GM23248 (cell line): ENCODE results near the gene HMGCLL1. TPM values are rescaled to one million over a fixed set of nuclear protein-coding genes. Genes with fewer than 3 reads are reported as not detected.

ENCODE experiments used
- DNase-seq: peaks from one replicate; pipeline ENCODE4 v3.0.0-alpha.2; 2015
- H2AFZ ChIP-seq: fragments of 200-600 bp; sonication (generic); 2 replicates; pipeline ENCODE4 v1.6.1; 2016; ENCODE audit warnings: antibody characterized with exemption
- H3F3A ChIP-seq: fragments of 200-600 bp; sonication (generic); 2 replicates; pipeline ENCODE4 v1.6.1; 2016; ENCODE audit warnings: mild to moderate bottlenecking, antibody characterized with exemption, mixed run types; ENCODE audit not compliant: insufficient read depth
- H3K27ac ChIP-seq: fragments of 200-600 bp; sonication (generic); 2 replicates; pipeline ENCODE4 v1.5.1; 2016; ENCODE audit warnings: mild to moderate bottlenecking
- H3K27me3 ChIP-seq: fragments of 200-600 bp; sonication (generic); replicated peaks from 2 replicates; pipeline ENCODE4 v1.6.1; 2016; ENCODE audit warnings: mild to moderate bottlenecking; ENCODE audit not compliant: insufficient read depth
- H3K36me3 ChIP-seq: fragments of 200-600 bp; sonication (generic); 2 replicates; pipeline ENCODE4 v1.6.1; 2016; ENCODE audit warnings: low read depth, mild to moderate bottlenecking
- H3K4me1 ChIP-seq: fragments of 200-600 bp; sonication (generic); 2 replicates; pipeline ENCODE4 v1.6.1; 2016; ENCODE audit warnings: mild to moderate bottlenecking; ENCODE audit not compliant: insufficient read depth
- H3K4me2 ChIP-seq: fragments of 200-600 bp; sonication (generic); one replicate; pipeline ENCODE4 v1.6.1; 2016; ENCODE audit warnings: mild to moderate bottlenecking; ENCODE audit not compliant: unreplicated experiment
- H3K4me3 ChIP-seq: fragments of 200-600 bp; sonication (generic); 2 replicates; pipeline ENCODE4 v1.5.1; 2016; ENCODE audit warnings: mild to moderate bottlenecking
- H3K79me2 ChIP-seq: fragments of 200-600 bp; sonication (generic); 2 replicates; pipeline ENCODE4 v1.6.1; 2016; ENCODE audit warnings: mild to moderate bottlenecking; ENCODE audit not compliant: insufficient read depth
- H3K9ac ChIP-seq: fragments of 200-600 bp; sonication (generic); 2 replicates; pipeline ENCODE4 v1.6.1; 2016; ENCODE audit warnings: mild to moderate bottlenecking
- H3K9me2 ChIP-seq: fragments of 200-600 bp; sonication (generic); 2 replicates; pipeline ENCODE4 v1.6.1; 2016; ENCODE audit warnings: mixed run types, mild to moderate bottlenecking, moderate library complexity; ENCODE audit not compliant: insufficient read depth
- H3K9me3 ChIP-seq: fragments of 200-600 bp; sonication (generic); one replicate; pipeline ENCODE4 v1.6.1; 2017; ENCODE audit warnings: low read depth
- H4K20me1 ChIP-seq: fragments of 200-600 bp; sonication (generic); 2 replicates; pipeline ENCODE4 v1.6.0; 2016; ENCODE audit not compliant: insufficient read depth
- EZH2 ChIP-seq: fragments of 200-600 bp; sonication (generic); IDR thresholded peaks from 2 replicates; pipeline ENCODE4 v1.6.1; 2018; ENCODE audit warnings: antibody characterized with exemption, mild to moderate bottlenecking; ENCODE audit not compliant: insufficient read depth, poor library complexity, severe bottlenecking
- EZH2phosphoT487 ChIP-seq: fragments of 200-600 bp; sonication (generic); IDR thresholded peaks from 2 replicates; pipeline ENCODE4 v1.6.1; 2018; ENCODE audit warnings: antibody characterized with exemption, moderate library complexity, mild to moderate bottlenecking, low read depth; ENCODE audit not compliant: insufficient read depth
- WGBS, 2 experiments: methylation state at CpG; one replicate each; pipeline ENCODE4 v1.1.6; 2015 to 2017; ENCODE audit warnings: low lambda C conversion rate in 2 of 2, low coverage in 1 of 2; ENCODE audit errors: missing lambda C conversion rate in 2 of 2; 5-methylcytosine and 5-hydroxymethylcytosine counted together
- in situ Hi-C: fragments of 300-500 bp; cut with MboI; formaldehyde crosslinking; loops from 2 replicates; pipeline ENCODE4 v1.15.0; 2020
- polyA plus RNA-seq: library from polyadenylated mRNA; unstranded; fragments of >200 nt; fragmentation: Nextera tagmentation; extraction: Ambion mirVana; gene quantifications from 2 replicates; pipeline ENCODE4 v1.2.1, GENCODE V29; 2016
- total RNA-seq: library from RNA; depleted of rRNA; stranded (reverse); fragments of >200 nt; shearing (Covaris generic); gene quantifications from 2 replicates; pipeline ENCODE4 v1.2.3, GENCODE V29; 2014

Gene HMGCLL1
- total and polyA plus RNA-seq, 2 experiments from 2014 or later, result not detected

DNA sequence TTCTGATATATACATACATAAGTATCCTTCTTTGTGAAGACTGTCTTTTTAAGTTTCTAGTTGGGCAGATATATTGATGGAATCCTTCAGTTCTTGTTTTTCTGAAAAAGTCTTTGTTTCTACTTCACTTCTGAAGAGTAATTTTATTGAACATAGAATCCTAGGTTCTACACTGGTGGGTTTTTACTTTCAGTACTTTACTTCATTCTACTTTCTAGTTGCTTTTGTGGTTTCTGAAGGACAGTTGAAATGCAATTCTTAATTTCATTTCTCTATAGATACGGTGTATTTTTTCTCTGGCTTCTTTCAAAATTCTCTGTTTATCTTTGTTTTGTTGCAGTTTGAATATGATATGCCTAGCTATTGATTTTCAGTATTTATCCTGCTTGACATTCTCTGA is 105.3 kb downstream of the HMGCLL1 start:
- Histone ChIP-seq H3K4me1 (peaks cover 3% of the 10 kb centered on the region; the same call in 1 of the 2 replicates), H3K9me3 (no peaks in the 10 kb centered on the region), H3K4me2 (no peak overlapping the region), H3K36me3 (no peaks in the 10 kb centered on the region), H2AFZ (no peak overlapping the region), H3K27ac (no peak overlapping the region), H3K79me2 (no peaks in the 10 kb centered on the region), H3K9me2 (no peaks in the 10 kb centered on the region), H3K27me3 (no peaks in the 10 kb centered on the region), H3K4me3 (no peak overlapping the region), H3K9ac (no peak overlapping the region), H3F3A (no peaks in the 10 kb centered on the region), H4K20me1 (no peaks in the 10 kb centered on the region)
- in situ Hi-C loops, result no loop called here
- DNase-seq, result no peak
- TF ChIP-seq EZH2, result no peak
- TF ChIP-seq EZH2phosphoT487, result no peak
- WGBS, 2 experiments, result 93 to 94% methylated on average over 1 of the region's 1 CpG

DNA sequence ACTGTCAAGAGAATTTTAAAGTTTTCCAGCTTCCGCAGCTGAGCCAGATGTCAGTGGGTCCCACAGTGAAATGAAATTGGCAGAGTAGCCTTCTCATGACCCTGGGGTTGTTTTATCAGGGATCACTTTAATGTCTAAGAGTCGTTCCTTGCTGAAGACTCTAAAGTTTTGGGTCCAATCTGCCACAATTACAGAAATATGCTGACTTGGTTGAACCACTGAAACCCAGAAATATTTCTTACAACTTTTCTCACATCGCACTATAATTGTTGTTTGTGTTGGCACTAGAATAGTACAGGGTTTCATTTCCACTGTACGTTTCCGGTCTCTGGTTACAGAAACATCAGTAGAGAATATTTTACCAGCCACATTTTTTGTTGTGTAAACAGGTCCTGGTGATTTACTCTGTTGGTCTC is 109.0 kb downstream of the HMGCLL1 start:
- H3F3A ChIP-seq, result no peaks in the 10 kb centered on the region
- H3K79me2 ChIP-seq, result no peaks in the 10 kb centered on the region
- H3K9me2 ChIP-seq, result no peaks in the 10 kb centered on the region
- TF ChIP-seq EZH2 (no peak), EZH2phosphoT487 (no peak)
- WGBS, 2 experiments, result 55 to 57% methylated on average over 5 of the region's 5 CpGs
- H3K27me3 ChIP-seq, result no peaks in the 10 kb centered on the region
- peaks cover 3% of the 10 kb centered on the region; the same call in 1 of the 2 replicates for H3K4me1 ChIP-seq
- no peak overlapping the region for H3K27ac ChIP-seq
- no peak overlapping the region for H3K9ac ChIP-seq
- H3K9me3 ChIP-seq, result no peaks in the 10 kb centered on the region
- no peak overlapping the region for H3K4me2 ChIP-seq
- no peaks in the 10 kb centered on the region for H4K20me1 ChIP-seq
- H3K4me3 ChIP-seq, result no peak overlapping the region
- in situ Hi-C loops, result no loop called here
- H2AFZ ChIP-seq, result no peak overlapping the region
- DNase-seq, result no peak
- H3K36me3 ChIP-seq, result no peaks in the 10 kb centered on the region

DNA sequence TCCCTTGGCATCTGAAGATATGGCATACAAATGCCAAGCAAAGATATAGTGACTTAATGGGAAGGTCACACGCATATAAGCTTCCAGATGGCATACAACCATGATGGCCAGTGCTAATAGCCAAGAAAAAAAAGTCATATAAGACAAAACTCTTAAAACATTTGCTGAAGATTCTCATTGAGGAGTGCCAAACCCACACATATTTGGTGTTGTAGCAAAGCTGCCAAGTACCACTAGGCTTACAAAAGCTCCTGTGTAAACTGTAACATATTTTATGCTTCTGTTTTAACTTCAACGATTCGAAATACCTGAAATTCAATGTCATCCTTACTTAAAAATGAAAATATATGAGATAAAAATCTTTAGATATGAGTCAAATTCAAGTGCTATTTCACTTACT is 123.0 kb downstream of the HMGCLL1 start:
- Histone ChIP-seq H3K27me3 (no peaks in the 10 kb centered on the region), H2AFZ (no peak overlapping the region), H3F3A (no peaks in the 10 kb centered on the region), H3K4me2 (no peak overlapping the region), H3K79me2 (no peaks in the 10 kb centered on the region), H3K9me3 (no peaks in the 10 kb centered on the region), H4K20me1 (no peaks in the 10 kb centered on the region), H3K9ac (no peak overlapping the region), H3K4me3 (no peak overlapping the region), H3K4me1 (no peaks in the 10 kb centered on the region), H3K36me3 (no peaks in the 10 kb centered on the region), H3K9me2 (no peaks in the 10 kb centered on the region), H3K27ac (no peak overlapping the region)
- in situ Hi-C loops, result no loop called here
- TF ChIP-seq EZH2 (no peak), EZH2phosphoT487 (no peak)
- 69 to 75% methylated on average over 3 of the region's 3 CpGs for WGBS, 2 experiments
- peak; percentile 9 for DNase-seq

DNA sequence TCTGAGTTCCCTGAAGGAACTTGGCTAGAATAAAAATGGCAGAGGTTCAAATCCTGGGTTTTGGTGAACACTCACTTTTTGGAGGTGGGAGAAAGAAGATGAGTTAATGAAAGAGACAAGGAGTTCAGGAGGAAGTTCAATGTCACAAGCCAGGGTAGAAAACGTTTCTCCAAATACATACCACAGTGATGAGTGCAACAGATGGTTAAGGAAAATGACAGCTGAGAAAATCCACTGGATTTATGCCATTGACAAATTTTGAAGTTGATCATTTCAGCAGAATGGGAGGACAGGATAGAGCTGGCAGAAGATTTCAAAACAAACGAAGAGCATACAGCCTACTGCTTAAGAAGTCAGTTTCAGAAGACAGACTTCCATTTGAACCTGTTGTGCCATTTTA is 129.0 kb downstream of the HMGCLL1 start:
- 0 to 8% methylated on average over 2 of the region's 2 CpGs for WGBS, 2 experiments
- Histone ChIP-seq H2AFZ (no peak overlapping the region), H3K27ac (no peak overlapping the region), H3K27me3 (no peaks in the 10 kb centered on the region), H3K4me1 (peaks cover 14% of the 10 kb centered on the region), H3K9me2 (no peaks in the 10 kb centered on the region), H3K9ac (no peak overlapping the region), H3K79me2 (no peaks in the 10 kb centered on the region), H3K36me3 (no peaks in the 10 kb centered on the region), H3F3A (peaks cover 11% of the 10 kb centered on the region; the same call in 1 of the 2 replicates), H3K9me3 (no peaks in the 10 kb centered on the region), H3K4me3 (no peak overlapping the region), H4K20me1 (no peaks in the 10 kb centered on the region), H3K4me2 (no peak overlapping the region)
- DNase-seq, result peak; percentile 20
- TF ChIP-seq EZH2phosphoT487 (no peak), EZH2 (no peak)
- in situ Hi-C loops, result no loop called here

DNA sequence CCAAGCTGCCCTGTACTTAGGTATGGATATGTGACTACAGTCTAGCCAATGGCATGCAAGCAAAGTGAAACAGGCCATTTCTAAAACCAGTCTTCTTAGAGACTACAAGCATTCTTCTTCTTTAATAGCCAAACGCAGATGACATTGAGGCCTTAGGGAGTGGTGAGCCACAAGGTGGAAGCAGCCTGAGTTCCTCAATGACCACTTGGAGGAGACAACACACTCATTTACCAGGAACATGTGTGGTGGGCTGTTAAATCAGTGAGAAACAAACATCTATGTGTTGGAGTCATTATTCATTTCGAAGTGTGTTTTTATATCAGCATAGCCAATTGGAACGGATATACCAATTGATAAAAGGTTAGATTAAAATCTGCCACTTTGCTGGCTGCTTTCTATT is 129.8 kb downstream of the HMGCLL1 start:
- no peaks in the 10 kb centered on the region for H3K9me2 ChIP-seq
- in situ Hi-C loops, result loop anchor here (25.0 kb wide), 1 partner anchor 838 kb away; no protein-coding TSS in a partner anchor
- H3K4me2 ChIP-seq, result no peak overlapping the region
- peaks cover 14% of the 10 kb centered on the region for H3K4me1 ChIP-seq
- H3K27ac ChIP-seq, result no peak overlapping the region
- H3F3A ChIP-seq, result peaks cover 11% of the 10 kb centered on the region; the same call in 1 of the 2 replicates
- no peaks in the 10 kb centered on the region for H3K9me3 ChIP-seq
- TF ChIP-seq EZH2 (no peak), EZH2phosphoT487 (no peak)
- no peaks in the 10 kb centered on the region for H3K79me2 ChIP-seq
- no peak for DNase-seq
- no peaks in the 10 kb centered on the region for H3K27me3 ChIP-seq
- no peaks in the 10 kb centered on the region for H3K36me3 ChIP-seq
- 82 to 83% methylated on average over 3 of the region's 3 CpGs for WGBS, 2 experiments
- H3K9ac ChIP-seq, result no peak overlapping the region
- no peaks in the 10 kb centered on the region for H4K20me1 ChIP-seq
- H2AFZ ChIP-seq, result no peak overlapping the region
- no peak overlapping the region for H3K4me3 ChIP-seq
